SK-N-MC (cell line): ENCODE data around the gene NOX5.

Source experiments
- EZH2 ChIP-seq: fragments of 200-600 bp; sonication (generic); IDR thresholded peaks from one replicate; pipeline ENCODE4 v1.6.1; 2017; ENCODE audit warnings: antibody characterized with exemption
- POLR2AphosphoS5 ChIP-seq: IDR thresholded peaks from 2 replicates; pipeline ENCODE4 v1.6.1; 2012; ENCODE audit warnings: mild to moderate bottlenecking, low read depth, low read length, borderline replicate concordance

- TF ChIP-seq EZH2 (no peak), POLR2AphosphoS5 (no peak)
Observed at GRCh38 chr15:68980786-68981185, 33.7 kb upstream of the NOX5 start.
